Fibroblast of the aortic adventitia (primary cell): Measurements from ENCODE around the gene VKORC1. TPM values are rescaled to one million over a fixed set of nuclear protein-coding genes. Genes with fewer than 3 reads are reported as not detected.

Experiments used
- DNase-seq: peaks from one replicate; pipeline ENCODE4 v3.0.0-alpha.2; 2010; ENCODE audit warnings: low read depth
- H3K4me3 ChIP-seq: 2 replicates; pipeline ENCODE4 v1.5.1; 2011; ENCODE audit warnings: low read depth, mild to moderate bottlenecking, control low read depth, low read length, moderate library complexity
- CTCF ChIP-seq: IDR thresholded peaks from 2 replicates; pipeline ENCODE4 v1.5.1; 2011; ENCODE audit warnings: mild to moderate bottlenecking, low read length, control low read depth, inconsistent platforms; ENCODE audit not compliant: insufficient read depth
- total RNA-seq: library from RNA; depleted of rRNA; stranded (reverse); fragments of >200 nt; gene quantifications from 2 replicates; pipeline ENCODE4 v1.2.3, GENCODE V29; 2012; ENCODE audit warnings: low replicate concordance

VKORC1 gene
- total RNA-seq, 1 donor = 146 TPM

GRCh38 chr16:31088459-31089183 is 6.0 kb downstream of the VKORC1 start, which contains the start of gene PRSS53:
Gene PRSS53 (minus strand): TSS chr16:31088943. CDS start chr16:31088809, 134 bp downstream.
- H3K4me3 ChIP-seq = no peak within 1 kb of the TSS
- DNase-seq = no peak
- TF ChIP-seq CTCF = no peak

GRCh38 chr16:31087971-31088370 is 6.6 kb downstream of the VKORC1 start:
- no peak for DNase-seq
- no peak overlapping the region for H3K4me3 ChIP-seq
- TF ChIP-seq CTCF = no peak

- DNase-seq = no peak
- no peak for TF ChIP-seq CTCF
- no peak overlapping the region for H3K4me3 ChIP-seq
These were observed 7.1 kb downstream of the VKORC1 start for GRCh38 chr16:31087481-31087880.

- no peak for DNase-seq
- no peak overlapping the region for H3K4me3 ChIP-seq
- TF ChIP-seq CTCF = no peak
These were observed 8.0 kb downstream of the VKORC1 start for GRCh38 chr16:31086629-31086906.

GRCh38 chr16:31085873-31086628 is 8.5 kb downstream of the VKORC1 start:
- DNase-seq = no peak
- no peak for TF ChIP-seq CTCF
- no peak overlapping the region for H3K4me3 ChIP-seq

- TF ChIP-seq CTCF = no peak
- no peak for DNase-seq
- H3K4me3 ChIP-seq = no peak overlapping the region
These were observed 9.2 kb downstream of the VKORC1 start for GRCh38 chr16:31085411-31085810.
